OCI-LY1 (cell line): ENCODE results near the gene LAMP1.

ENCODE experiments used
- H2AFZ ChIP-seq: fragments of 200-600 bp; sonication (generic), shearing (Covaris generic); 2 replicates; pipeline ENCODE4 v1.6.0; 2014; ENCODE audit warnings: antibody characterized with exemption, mild to moderate bottlenecking, low read length
- H3F3A ChIP-seq: fragments of 200-600 bp; sonication (generic), shearing (Covaris generic); 2 replicates; pipeline ENCODE4 v1.6.0; 2014; ENCODE audit warnings: mild to moderate bottlenecking, antibody characterized with exemption, low read length, moderate library complexity; ENCODE audit not compliant: insufficient read depth
- H3K27ac ChIP-seq: fragments of 200-600 bp; sonication (generic); 2 replicates; pipeline ENCODE4 v1.5.1; 2014; ENCODE audit warnings: low read length, mixed run types, mild to moderate bottlenecking, low read depth; ENCODE audit not compliant: poor library complexity, severe bottlenecking
- H3K27me3 ChIP-seq: fragments of 200-600 bp; sonication (generic); 2 replicates; pipeline ENCODE4 v1.6.0; 2014; ENCODE audit warnings: antibody characterized with exemption, mild to moderate bottlenecking, low read length, moderate library complexity; ENCODE audit not compliant: insufficient read depth
- H3K36me3 ChIP-seq: fragments of 200-600 bp; sonication (generic); 2 replicates; pipeline ENCODE4 v1.6.1; 2014; ENCODE audit warnings: mild to moderate bottlenecking, antibody characterized with exemption, low read length, moderate library complexity, mixed read lengths; ENCODE audit not compliant: insufficient read depth
- H3K4me1 ChIP-seq: fragments of 200-600 bp; sonication (generic); 2 replicates; pipeline ENCODE4 v1.5.1; 2014; ENCODE audit warnings: mild to moderate bottlenecking, low read length, moderate library complexity; ENCODE audit not compliant: insufficient read depth, severe bottlenecking
- H3K4me2 ChIP-seq: fragments of 200-600 bp; sonication (generic), shearing (Covaris generic); 2 replicates; pipeline ENCODE4 v1.6.1; 2014; ENCODE audit warnings: low read length
- H3K4me3 ChIP-seq: fragments of 200-600 bp; sonication (generic); 2 replicates; pipeline ENCODE4 v1.5.1; 2014; ENCODE audit warnings: low read length, low read depth, mild to moderate bottlenecking, mixed read lengths; ENCODE audit not compliant: poor library complexity, severe bottlenecking
- H3K79me2 ChIP-seq: fragments of 200-600 bp; shearing (Covaris generic); 2 replicates; pipeline ENCODE4 v1.6.1; 2016; ENCODE audit warnings: mixed run types, low read length, mixed read lengths; ENCODE audit not compliant: insufficient read depth
- H3K9ac ChIP-seq: fragments of 200-600 bp; sonication (generic), shearing (Covaris generic); 2 replicates; pipeline ENCODE4 v1.6.1; 2014; ENCODE audit warnings: mild to moderate bottlenecking, low read length, mixed read lengths
- H3K9me2 ChIP-seq: fragments of 200-600 bp; sonication (generic), shearing (Covaris generic); 2 replicates; pipeline ENCODE4 v1.6.1; 2014; ENCODE audit warnings: low read depth, mild to moderate bottlenecking, low read length, mixed read lengths
- H3K9me3 ChIP-seq: fragments of 200-600 bp; shearing (Covaris generic); 2 replicates; pipeline ENCODE4 v1.6.1; 2014; ENCODE audit warnings: low read length, mixed read lengths
- H4K20me1 ChIP-seq: fragments of 200-600 bp; sonication (generic), shearing (Covaris generic); 2 replicates; pipeline ENCODE4 v1.6.0; 2016; ENCODE audit warnings: mild to moderate bottlenecking, low read length; ENCODE audit not compliant: insufficient read depth
- CTCF ChIP-seq: fragments of 200-600 bp; sonication (generic), shearing (Covaris generic); IDR thresholded peaks from 2 replicates; pipeline ENCODE4 v1.5.1; 2017; ENCODE audit warnings: mild to moderate bottlenecking, antibody characterized with exemption, low read length, moderate library complexity, mixed read lengths
- EZH2 ChIP-seq: fragments of 200-600 bp; sonication (generic), shearing (Covaris generic); IDR thresholded peaks from 2 replicates; pipeline ENCODE4 v1.8.0; 2017; ENCODE audit warnings: borderline replicate concordance, mixed run types, mild to moderate bottlenecking, antibody characterized with exemption, low read length, moderate library complexity, mixed read lengths

The LAMP1 gene

GRCh38 chr13:113304121-113304520 is 7.1 kb downstream of the LAMP1 start:
- Histone ChIP-seq H3K79me2 (peaks cover 78% of the 10 kb centered on the region), H3K27ac (no peak overlapping the region), H3K4me3 (no peak overlapping the region), H3K36me3 (peaks cover 11% of the 10 kb centered on the region; the same call in 1 of the 2 replicates), H4K20me1 (no peaks in the 10 kb centered on the region), H3F3A (no peaks in the 10 kb centered on the region), H3K9ac (no peak overlapping the region), H2AFZ (no peak overlapping the region), H3K4me2 (no peak overlapping the region), H3K4me1 (peaks cover 1% of the 10 kb centered on the region), H3K9me3 (no peaks in the 10 kb centered on the region), H3K27me3 (no peaks in the 10 kb centered on the region), H3K9me2 (no peaks in the 10 kb centered on the region)
- TF ChIP-seq EZH2 = no peak
- TF ChIP-seq CTCF = no peak

DNA sequence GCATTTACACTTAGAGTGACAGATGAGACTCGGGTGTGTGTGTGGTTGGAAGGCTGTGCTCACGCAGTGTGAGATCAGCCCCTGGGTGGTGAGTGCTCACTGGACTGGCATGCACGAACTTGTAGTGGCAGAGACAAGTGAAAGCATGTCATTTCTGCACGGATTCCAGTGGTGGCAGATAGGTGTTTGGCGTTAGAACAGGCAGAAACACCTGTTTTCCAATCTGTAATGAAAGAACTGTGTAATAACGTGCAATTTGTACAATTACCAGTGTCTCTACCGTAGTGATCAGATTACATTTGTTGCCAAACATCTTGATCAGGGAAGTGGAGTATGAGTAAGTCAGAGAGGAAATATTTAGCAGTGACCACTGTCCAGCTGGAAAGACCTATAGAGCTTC is 8.2 kb downstream of the LAMP1 start:
- Histone ChIP-seq H3K79me2 (peaks cover 68% of the 10 kb centered on the region), H2AFZ (no peak overlapping the region), H3F3A (no peaks in the 10 kb centered on the region), H3K9ac (no peak overlapping the region), H3K4me1 (no peaks in the 10 kb centered on the region), H3K27ac (no peak overlapping the region), H3K36me3 (peaks cover 19% of the 10 kb centered on the region), H3K9me2 (no peaks in the 10 kb centered on the region), H3K4me2 (no peak overlapping the region), H4K20me1 (no peaks in the 10 kb centered on the region), H3K27me3 (no peaks in the 10 kb centered on the region), H3K9me3 (no peaks in the 10 kb centered on the region), H3K4me3 (no peak overlapping the region)
- TF ChIP-seq CTCF = no peak
- TF ChIP-seq EZH2 = no peak

DNA sequence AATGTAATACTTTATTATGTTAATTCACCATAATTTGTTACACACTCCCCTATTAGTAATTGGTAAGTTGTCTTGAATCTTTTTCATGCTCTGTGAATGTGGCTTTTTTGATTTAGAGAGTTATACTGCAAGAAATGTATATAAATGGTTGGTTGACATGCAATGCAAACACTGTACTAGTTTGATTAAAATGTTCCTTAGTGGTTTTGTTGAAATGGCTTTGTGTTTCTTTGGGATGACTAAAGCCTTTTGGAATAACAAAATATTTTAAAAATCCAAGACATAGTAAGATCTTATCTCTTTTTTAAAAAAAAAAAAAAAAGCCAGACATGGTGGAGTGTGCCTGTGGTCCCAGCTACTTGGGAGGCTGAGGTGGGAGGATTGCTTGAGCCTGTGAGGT is 10.5 kb downstream of the LAMP1 start:
- Histone ChIP-seq H3F3A (no peaks in the 10 kb centered on the region), H3K36me3 (peaks cover 41% of the 10 kb centered on the region), H3K4me3 (no peak overlapping the region), H3K9me2 (no peaks in the 10 kb centered on the region), H3K27me3 (no peaks in the 10 kb centered on the region), H3K9ac (no peak overlapping the region), H3K9me3 (no peaks in the 10 kb centered on the region), H3K4me2 (no peak overlapping the region), H2AFZ (no peak overlapping the region), H3K27ac (no peak overlapping the region), H3K4me1 (no peaks in the 10 kb centered on the region), H3K79me2 (peaks cover 48% of the 10 kb centered on the region), H4K20me1 (no peaks in the 10 kb centered on the region)
- TF ChIP-seq EZH2 (no peak), CTCF (no peak)
